ENCODE results near the gene NEURL2. TPM values are rescaled to one million over a fixed set of nuclear protein-coding genes. Genes with fewer than 3 reads are reported as not detected.

NEURL2 gene
- total RNA-seq, 2 donors from 2014 or later = 3.3 to 5.2 TPM

GRCh38 chr20:45872626-45873025 lies 18.4 kb downstream of the NEURL2 start:
- Histone ChIP-seq H3K27ac (no peak overlapping the region), H3K9me3 (no peaks in the 10 kb centered on the region), H3K4me1 (no peaks in the 10 kb centered on the region), H3K4me3 (no peak overlapping the region), H3K27me3 (no peaks in the 10 kb centered on the region), H3K36me3 (replicated peaks in 1 of 2; ENCODE audit: insufficient read depth in 1 of 2, low read depth in 2 of 2) (no peaks in the 10 kb centered on the region)
- DNase-seq = no peak
- TF ChIP-seq, protein P1, sequence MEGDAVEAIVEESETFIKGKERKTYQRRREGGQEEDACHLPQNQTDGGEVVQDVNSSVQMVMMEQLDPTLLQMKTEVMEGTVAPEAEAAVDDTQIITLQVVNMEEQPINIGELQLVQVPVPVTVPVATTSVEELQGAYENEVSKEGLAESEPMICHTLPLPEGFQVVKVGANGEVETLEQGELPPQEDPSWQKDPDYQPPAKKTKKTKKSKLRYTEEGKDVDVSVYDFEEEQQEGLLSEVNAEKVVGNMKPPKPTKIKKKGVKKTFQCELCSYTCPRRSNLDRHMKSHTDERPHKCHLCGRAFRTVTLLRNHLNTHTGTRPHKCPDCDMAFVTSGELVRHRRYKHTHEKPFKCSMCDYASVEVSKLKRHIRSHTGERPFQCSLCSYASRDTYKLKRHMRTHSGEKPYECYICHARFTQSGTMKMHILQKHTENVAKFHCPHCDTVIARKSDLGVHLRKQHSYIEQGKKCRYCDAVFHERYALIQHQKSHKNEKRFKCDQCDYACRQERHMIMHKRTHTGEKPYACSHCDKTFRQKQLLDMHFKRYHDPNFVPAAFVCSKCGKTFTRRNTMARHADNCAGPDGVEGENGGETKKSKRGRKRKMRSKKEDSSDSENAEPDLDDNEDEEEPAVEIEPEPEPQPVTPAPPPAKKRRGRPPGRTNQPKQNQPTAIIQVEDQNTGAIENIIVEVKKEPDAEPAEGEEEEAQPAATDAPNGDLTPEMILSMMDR (IDR thresholded peaks at IDR 0.05) = no peak
- TF ChIP-seq POLR2A (IDR thresholded peaks at IDR 0.05) = no peak
- no peak for ATAC-seq
- intact Hi-C loops (cut with DNase I) = no loop called here
- WGBS, 2 donors = 81 to 87% methylated on average over 4 of the region's 4 CpGs

DNA sequence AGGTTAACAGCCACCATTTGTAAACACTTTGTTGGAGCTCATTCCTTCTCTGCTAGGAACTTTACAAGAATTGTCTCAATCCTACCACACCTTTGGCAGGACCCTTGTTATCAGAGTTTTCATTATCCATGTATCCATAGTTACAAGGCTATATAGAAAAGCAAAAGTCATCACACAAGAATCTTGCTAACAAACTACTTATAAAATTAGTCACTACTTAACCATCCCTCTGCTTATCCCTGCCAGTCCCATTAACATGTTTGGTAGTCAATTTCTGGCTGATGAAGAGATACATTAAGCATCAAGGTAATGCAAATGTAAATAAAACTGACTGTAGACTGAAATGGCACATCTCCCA lies 23.2 kb downstream of the NEURL2 start:
- Histone ChIP-seq H3K4me1 (no peaks in the 10 kb centered on the region), H3K9me3 (no peaks in the 10 kb centered on the region), H3K27me3 (no peaks in the 10 kb centered on the region), H3K27ac (no peak overlapping the region), H3K4me3 (no peak overlapping the region), H3K36me3 (replicated peaks in 1 of 2; ENCODE audit: insufficient read depth in 1 of 2, low read depth in 2 of 2) (no peaks in the 10 kb centered on the region)
- DNase-seq = no peak
- TF ChIP-seq, protein P1 (IDR thresholded peaks at IDR 0.05) = no peak
- no peak for TF ChIP-seq POLR2A (IDR thresholded peaks at IDR 0.05)
- intact Hi-C loops (cut with DNase I) = no loop called here
- no peak for ATAC-seq

GRCh38 chr20:45867136-45867818 lies 23.7 kb downstream of the NEURL2 start:
- no peak overlapping the region for H3K27ac ChIP-seq
- no peaks in the 10 kb centered on the region for H3K36me3 ChIP-seq (replicated peaks in 1 of 2; ENCODE audit: insufficient read depth in 1 of 2, low read depth in 2 of 2)
- intact Hi-C loops (cut with DNase I) = no loop called here
- no peaks in the 10 kb centered on the region for H3K27me3 ChIP-seq
- H3K4me3 ChIP-seq = no peak overlapping the region
- DNase-seq (no peak), ATAC-seq (no peak)
- WGBS, 2 donors = 54 to 69% methylated on average over 6 of the region's 6 CpGs
- no peaks in the 10 kb centered on the region for H3K4me1 ChIP-seq
- H3K9me3 ChIP-seq = no peaks in the 10 kb centered on the region
- TF ChIP-seq, protein P1 (IDR thresholded peaks at IDR 0.05) = no peak
- TF ChIP-seq POLR2A (IDR thresholded peaks at IDR 0.05) = no peak

DNA sequence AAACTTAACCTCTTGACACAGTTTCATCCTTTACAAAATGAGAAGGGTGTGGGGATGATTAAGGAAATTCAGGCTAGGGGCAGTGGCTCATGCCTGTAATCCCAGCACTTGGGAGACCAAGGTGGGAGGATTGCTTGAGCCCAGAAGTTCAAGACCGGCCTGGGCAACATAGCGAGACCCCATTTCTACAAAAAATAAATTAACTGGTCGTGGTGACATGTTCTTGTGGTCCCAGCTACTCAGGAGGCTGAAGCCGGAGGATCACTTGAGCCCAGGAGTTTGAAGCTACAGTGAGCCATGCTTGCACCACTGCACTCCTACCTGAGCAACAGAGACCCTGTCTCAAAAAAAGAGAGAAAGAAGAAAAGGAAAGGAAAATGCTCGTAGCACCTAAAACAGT lies 24.6 kb downstream of the NEURL2 start:
- H3K4me1 ChIP-seq = no peaks in the 10 kb centered on the region
- 95 to 96% methylated on average over 5 of the region's 5 CpGs for WGBS, 2 donors
- H3K36me3 ChIP-seq (replicated peaks in 1 of 2; ENCODE audit: insufficient read depth in 1 of 2, low read depth in 2 of 2) = no peaks in the 10 kb centered on the region
- ATAC-seq = no peak
- H3K4me3 ChIP-seq = no peak overlapping the region
- intact Hi-C loops (cut with DNase I) = no loop called here
- no peak for DNase-seq
- H3K27me3 ChIP-seq = no peaks in the 10 kb centered on the region
- no peak for TF ChIP-seq POLR2A (IDR thresholded peaks at IDR 0.05)
- TF ChIP-seq, protein P1 (IDR thresholded peaks at IDR 0.05) = no peak
- no peak overlapping the region for H3K27ac ChIP-seq
- no peaks in the 10 kb centered on the region for H3K9me3 ChIP-seq

Measured in body of pancreas (tissue), 4 donors.